Measurements from ENCODE around the gene C18orf63. TPM values are rescaled to one million over a fixed set of nuclear protein-coding genes. Genes with fewer than 3 reads are reported as not detected.
A peak's percentile ranks its signal among the peaks of the same experiment; 100 is the strongest.

Gene C18orf63
- total and polyA plus RNA-seq, 2 experiments from 2014 or later, result not detected

- peak overlapping the region; percentile 94 for H3K4me3 Mint-ChIP-seq
- ATAC-seq, result peak; percentile 75
Observed at GRCh38 chr18:74290794-74291471, 24.7 kb upstream of the C18orf63 start.

DNA sequence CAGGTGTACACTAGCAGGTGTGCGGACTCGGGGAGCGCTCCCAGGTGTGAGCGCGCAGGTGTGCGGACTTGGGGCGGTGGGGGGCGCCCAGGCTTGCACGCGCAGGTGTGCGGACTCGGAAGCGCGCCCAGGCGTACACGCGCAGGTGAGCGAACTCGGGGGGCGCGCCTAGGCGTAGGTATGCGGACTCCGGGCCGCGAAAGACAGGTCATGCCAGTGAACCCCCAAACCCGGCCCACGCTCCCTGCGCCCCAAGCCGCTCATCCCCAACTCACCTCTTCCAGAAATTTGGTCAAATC is 24.2 kb upstream of the C18orf63 start:
- Histone ChIP-seq H3K4me2 (peak overlapping the region; percentile 83), H3K79me2 (replicated peaks; ENCODE audit: insufficient read depth) (peaks cover 46% of the 10 kb centered on the region), H2AFZ (peak overlapping the region; percentile 87), H3K27ac (ENCODE audit: low read depth) (no peak overlapping the region), H3K9me2 (ENCODE audit: insufficient read depth) (peaks cover 8% of the 10 kb centered on the region; the same call in 1 of the 2 replicates), H3F3A (replicated peaks; ENCODE audit: low read depth) (0 out of 2 replicates have a peak, but pooled peaks cover 3% of the 10 kb centered on the region), H3K36me3 (ENCODE audit: insufficient read depth) (no peaks in the 10 kb centered on the region; the same call in 1 of the 2 replicates), H3K4me3 (peak overlapping the region; percentile 96), H3K4me1 (ENCODE audit: insufficient read depth) (peaks cover 24% of the 10 kb centered on the region), H3K27me3 (ENCODE audit: insufficient read depth) (no peaks in the 10 kb centered on the region), H4K20me1 (replicated peaks; ENCODE audit: insufficient read depth) (no peaks in the 10 kb centered on the region)
- Mint-ChIP-seq H3K4me3 (peak overlapping the region; percentile 94), H3K36me3 (ENCODE audit: low read depth) (peaks cover 12% of the 10 kb centered on the region; the same call in 2 of the 3 replicates), H3K27ac (peak overlapping the region; percentile 93), H3K27me3 (ENCODE audit: insufficient read depth, low read depth, poor library complexity) (no peaks in the 10 kb centered on the region), H3K9me3 (no peaks in the 10 kb centered on the region), H3K4me1 (peaks cover 33% of the 10 kb centered on the region)
- TF ChIP-seq POLR2AphosphoS5 (IDR thresholded peaks at IDR 0.05; ENCODE audit: low read depth), result no peak
- no peak for TF ChIP-seq CREB1 (CRISPR knock-in tag; IDR thresholded peaks at IDR 0.05; ENCODE audit: low read depth)
- no peak for TF ChIP-seq JUNB (IDR thresholded peaks at IDR 0.05; ENCODE audit: unreplicated experiment)
- TF ChIP-seq STAT1 (IDR thresholded peaks at IDR 0.05; ENCODE audit: unreplicated experiment), result no peak
- no peak for TF ChIP-seq ZNF114 (CRISPR knock-in tag; IDR thresholded peaks at IDR 0.05)
- TF ChIP-seq EZH2 (IDR thresholded peaks at IDR 0.05; ENCODE audit: low read depth, unreplicated experiment), result no peak
- TF ChIP-seq, protein P1, sequence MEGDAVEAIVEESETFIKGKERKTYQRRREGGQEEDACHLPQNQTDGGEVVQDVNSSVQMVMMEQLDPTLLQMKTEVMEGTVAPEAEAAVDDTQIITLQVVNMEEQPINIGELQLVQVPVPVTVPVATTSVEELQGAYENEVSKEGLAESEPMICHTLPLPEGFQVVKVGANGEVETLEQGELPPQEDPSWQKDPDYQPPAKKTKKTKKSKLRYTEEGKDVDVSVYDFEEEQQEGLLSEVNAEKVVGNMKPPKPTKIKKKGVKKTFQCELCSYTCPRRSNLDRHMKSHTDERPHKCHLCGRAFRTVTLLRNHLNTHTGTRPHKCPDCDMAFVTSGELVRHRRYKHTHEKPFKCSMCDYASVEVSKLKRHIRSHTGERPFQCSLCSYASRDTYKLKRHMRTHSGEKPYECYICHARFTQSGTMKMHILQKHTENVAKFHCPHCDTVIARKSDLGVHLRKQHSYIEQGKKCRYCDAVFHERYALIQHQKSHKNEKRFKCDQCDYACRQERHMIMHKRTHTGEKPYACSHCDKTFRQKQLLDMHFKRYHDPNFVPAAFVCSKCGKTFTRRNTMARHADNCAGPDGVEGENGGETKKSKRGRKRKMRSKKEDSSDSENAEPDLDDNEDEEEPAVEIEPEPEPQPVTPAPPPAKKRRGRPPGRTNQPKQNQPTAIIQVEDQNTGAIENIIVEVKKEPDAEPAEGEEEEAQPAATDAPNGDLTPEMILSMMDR (conservative IDR thresholded peaks at IDR 0.05; ENCODE audit: low read depth in 2 of 2), result no peak
- no peak for TF ChIP-seq NANOG (IDR thresholded peaks at IDR 0.05; ENCODE audit: borderline replicate concordance)
- TF ChIP-seq, protein P2, sequence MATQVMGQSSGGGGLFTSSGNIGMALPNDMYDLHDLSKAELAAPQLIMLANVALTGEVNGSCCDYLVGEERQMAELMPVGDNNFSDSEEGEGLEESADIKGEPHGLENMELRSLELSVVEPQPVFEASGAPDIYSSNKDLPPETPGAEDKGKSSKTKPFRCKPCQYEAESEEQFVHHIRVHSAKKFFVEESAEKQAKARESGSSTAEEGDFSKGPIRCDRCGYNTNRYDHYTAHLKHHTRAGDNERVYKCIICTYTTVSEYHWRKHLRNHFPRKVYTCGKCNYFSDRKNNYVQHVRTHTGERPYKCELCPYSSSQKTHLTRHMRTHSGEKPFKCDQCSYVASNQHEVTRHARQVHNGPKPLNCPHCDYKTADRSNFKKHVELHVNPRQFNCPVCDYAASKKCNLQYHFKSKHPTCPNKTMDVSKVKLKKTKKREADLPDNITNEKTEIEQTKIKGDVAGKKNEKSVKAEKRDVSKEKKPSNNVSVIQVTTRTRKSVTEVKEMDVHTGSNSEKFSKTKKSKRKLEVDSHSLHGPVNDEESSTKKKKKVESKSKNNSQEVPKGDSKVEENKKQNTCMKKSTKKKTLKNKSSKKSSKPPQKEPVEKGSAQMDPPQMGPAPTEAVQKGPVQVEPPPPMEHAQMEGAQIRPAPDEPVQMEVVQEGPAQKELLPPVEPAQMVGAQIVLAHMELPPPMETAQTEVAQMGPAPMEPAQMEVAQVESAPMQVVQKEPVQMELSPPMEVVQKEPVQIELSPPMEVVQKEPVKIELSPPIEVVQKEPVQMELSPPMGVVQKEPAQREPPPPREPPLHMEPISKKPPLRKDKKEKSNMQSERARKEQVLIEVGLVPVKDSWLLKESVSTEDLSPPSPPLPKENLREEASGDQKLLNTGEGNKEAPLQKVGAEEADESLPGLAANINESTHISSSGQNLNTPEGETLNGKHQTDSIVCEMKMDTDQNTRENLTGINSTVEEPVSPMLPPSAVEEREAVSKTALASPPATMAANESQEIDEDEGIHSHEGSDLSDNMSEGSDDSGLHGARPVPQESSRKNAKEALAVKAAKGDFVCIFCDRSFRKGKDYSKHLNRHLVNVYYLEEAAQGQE (IDR thresholded peaks at IDR 0.05; ENCODE audit: unreplicated experiment), result no peak
- TF ChIP-seq ZNF331 (CRISPR knock-in tag; IDR thresholded peaks at IDR 0.05; ENCODE audit: low read depth), result no peak
- TF ChIP-seq, protein P3, sequence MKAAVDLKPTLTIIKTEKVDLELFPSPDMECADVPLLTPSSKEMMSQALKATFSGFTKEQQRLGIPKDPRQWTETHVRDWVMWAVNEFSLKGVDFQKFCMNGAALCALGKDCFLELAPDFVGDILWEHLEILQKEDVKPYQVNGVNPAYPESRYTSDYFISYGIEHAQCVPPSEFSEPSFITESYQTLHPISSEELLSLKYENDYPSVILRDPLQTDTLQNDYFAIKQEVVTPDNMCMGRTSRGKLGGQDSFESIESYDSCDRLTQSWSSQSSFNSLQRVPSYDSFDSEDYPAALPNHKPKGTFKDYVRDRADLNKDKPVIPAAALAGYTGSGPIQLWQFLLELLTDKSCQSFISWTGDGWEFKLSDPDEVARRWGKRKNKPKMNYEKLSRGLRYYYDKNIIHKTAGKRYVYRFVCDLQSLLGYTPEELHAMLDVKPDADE (IDR thresholded peaks at IDR 0.05), result no peak
- ATAC-seq (no peak), DNase-seq (ENCODE audit: low spot score) (no peak)

More at GRCh38 chr18:74290794-74291471, 24.7 kb upstream of the C18orf63 start:
- H3K9me2 ChIP-seq (ENCODE audit: insufficient read depth), result peaks cover 8% of the 10 kb centered on the region; the same call in 1 of the 2 replicates
- no peaks in the 10 kb centered on the region for H3K27me3 Mint-ChIP-seq (ENCODE audit: insufficient read depth, low read depth, poor library complexity)
- H3K36me3 Mint-ChIP-seq (ENCODE audit: low read depth), result peaks cover 15% of the 10 kb centered on the region; the same call in 2 of the 3 replicates
- TF ChIP-seq EZH2 (IDR thresholded peaks at IDR 0.05; ENCODE audit: low read depth, unreplicated experiment), result no peak
- TF ChIP-seq, protein P1 (conservative IDR thresholded peaks at IDR 0.05; ENCODE audit: low read depth in 2 of 2), result peak in 1 of 2 experiments; percentile 58; a peak in 3 of 4 replicates
- 0 out of 2 replicates have a peak, but pooled peaks cover 3% of the 10 kb centered on the region for H3F3A ChIP-seq (replicated peaks; ENCODE audit: low read depth)
- DNase-seq (ENCODE audit: low spot score), result peak; percentile 85
- no peaks in the 10 kb centered on the region for H4K20me1 ChIP-seq (replicated peaks; ENCODE audit: insufficient read depth)
- H3K9me3 Mint-ChIP-seq, result no peaks in the 10 kb centered on the region
- H3K4me1 Mint-ChIP-seq, result peaks cover 34% of the 10 kb centered on the region
- H3K79me2 ChIP-seq (replicated peaks; ENCODE audit: insufficient read depth), result peaks cover 51% of the 10 kb centered on the region
- no peak overlapping the region for H2AFZ ChIP-seq
- no peaks in the 10 kb centered on the region for H3K27me3 ChIP-seq (ENCODE audit: insufficient read depth)
- peak overlapping the region; percentile 83 for H3K4me2 ChIP-seq
- no peaks in the 10 kb centered on the region; the same call in 1 of the 2 replicates for H3K36me3 ChIP-seq (ENCODE audit: insufficient read depth)
- H3K27ac ChIP-seq (ENCODE audit: low read depth), result no peak overlapping the region
- peaks cover 24% of the 10 kb centered on the region for H3K4me1 ChIP-seq (ENCODE audit: insufficient read depth)
- H3K27ac Mint-ChIP-seq, result no peak overlapping the region
- H3K4me3 ChIP-seq, result peak overlapping the region; percentile 96
